OCI-LY1 (cell line): ENCODE measurements around the gene CD109.

Experiments
- CTCF ChIP-seq: fragments of 200-600 bp; sonication (generic), shearing (Covaris generic); IDR thresholded peaks from 2 replicates; pipeline ENCODE4 v1.5.1; 2017; ENCODE audit warnings: mild to moderate bottlenecking, antibody characterized with exemption, low read length, moderate library complexity, mixed read lengths
- EZH2 ChIP-seq: fragments of 200-600 bp; sonication (generic), shearing (Covaris generic); IDR thresholded peaks from 2 replicates; pipeline ENCODE4 v1.8.0; 2017; ENCODE audit warnings: borderline replicate concordance, mixed run types, mild to moderate bottlenecking, antibody characterized with exemption, low read length, moderate library complexity, mixed read lengths

DNA sequence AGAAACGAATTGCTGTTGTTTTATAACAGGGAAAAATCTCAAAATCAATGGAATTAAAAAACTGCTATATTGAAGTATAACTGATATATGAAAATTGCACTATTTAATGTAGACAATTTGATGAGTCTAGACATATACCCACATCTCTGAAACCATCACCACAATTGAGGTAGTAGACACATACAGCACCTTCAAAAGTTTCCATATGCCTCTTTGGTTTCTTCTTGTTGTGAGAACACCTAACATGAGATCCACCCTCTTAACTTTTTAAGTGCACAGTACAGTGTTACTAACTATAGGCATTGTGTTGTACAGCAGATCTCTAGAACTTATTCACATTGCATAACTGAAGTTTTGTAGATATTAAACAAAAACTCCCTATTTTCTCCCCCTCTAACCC lies 28.2 kb upstream of the CD109 start:
- TF ChIP-seq CTCF, result no peak
- no peak for TF ChIP-seq EZH2
